HG02981 (cell line): Measurements from ENCODE around the gene FNDC10.

ENCODE experiments used
- ATAC-seq: cut with Tn5 transposase; IDR thresholded peaks from one replicate; pipeline ENCODE4 v1.9.1; 2021; ENCODE audit warnings: mild to moderate bottlenecking, moderate library complexity; ENCODE audit not compliant: unreplicated experiment

Gene FNDC10

DNA sequence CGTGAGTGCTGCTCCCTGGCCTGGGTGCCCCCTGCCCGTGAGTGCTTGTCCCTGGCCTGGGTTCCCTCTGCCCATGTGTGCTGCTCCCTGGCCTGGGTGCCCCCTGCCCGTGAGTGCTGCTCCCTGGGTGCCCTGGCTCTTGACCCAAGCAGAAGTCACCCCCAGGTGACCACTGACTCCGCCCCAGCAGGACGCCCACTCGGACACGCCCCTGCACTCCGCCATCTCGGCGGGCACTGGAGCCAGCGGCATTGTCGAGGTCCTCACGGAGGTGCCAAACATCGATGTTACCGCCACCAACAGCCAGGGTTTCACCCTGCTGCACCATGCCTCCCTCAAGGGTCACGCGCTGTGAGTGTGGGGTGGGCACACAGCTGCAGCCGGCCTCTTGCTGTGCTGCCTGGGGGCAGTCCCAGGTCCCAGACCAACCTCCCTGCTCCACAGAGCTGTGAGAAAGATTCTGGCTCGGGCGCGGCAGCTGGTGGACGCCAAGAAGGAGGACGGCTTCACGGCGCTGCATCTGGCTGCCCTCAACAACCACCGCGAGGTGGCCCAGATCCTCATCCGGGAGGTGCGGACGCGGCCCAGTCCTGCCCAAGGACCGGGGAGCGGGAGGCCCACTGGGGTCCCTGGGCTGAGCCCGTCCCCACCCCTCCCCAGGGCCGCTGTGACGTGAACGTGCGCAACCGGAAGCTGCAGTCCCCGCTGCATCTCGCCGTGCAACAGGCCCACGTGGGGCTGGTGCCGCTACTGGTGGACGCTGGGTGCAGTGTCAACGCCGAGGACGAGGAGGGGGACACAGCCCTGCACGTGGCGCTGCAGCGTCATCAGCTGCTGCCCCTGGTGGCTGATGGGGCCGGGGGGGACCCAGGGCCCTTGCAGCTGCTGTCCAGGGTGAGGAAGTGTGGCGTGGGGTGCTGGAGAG lies 28.2 kb upstream of the FNDC10 start:
- ATAC-seq: no peak

DNA sequence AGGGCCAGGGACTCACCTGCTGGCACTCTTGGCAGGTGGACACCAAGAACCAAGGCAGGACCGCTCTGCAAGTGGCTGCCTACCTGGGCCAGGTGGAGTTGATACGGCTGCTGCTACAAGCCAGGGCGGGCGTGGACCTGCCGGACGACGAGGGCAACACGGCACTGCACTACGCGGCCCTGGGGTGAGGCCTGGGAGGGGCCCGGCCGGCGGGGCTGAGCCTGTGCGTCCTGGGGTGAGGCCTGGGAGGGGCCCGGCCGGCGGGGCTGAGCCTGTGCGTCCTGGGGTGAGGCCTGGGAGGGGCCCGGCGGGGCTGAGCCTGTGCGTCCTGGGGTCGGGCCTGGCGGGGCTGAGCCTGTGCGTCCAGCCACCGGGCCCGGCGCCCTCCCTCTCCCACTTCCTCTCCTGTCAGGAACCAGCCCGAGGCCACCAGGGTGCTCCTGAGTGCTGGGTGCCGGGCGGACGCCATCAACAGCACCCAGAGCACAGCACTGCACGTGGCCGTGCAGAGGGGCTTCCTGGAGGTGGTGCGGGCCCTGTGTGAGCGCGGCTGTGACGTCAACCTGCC lies 27.4 kb upstream of the FNDC10 start:
- ATAC-seq: no peak

DNA sequence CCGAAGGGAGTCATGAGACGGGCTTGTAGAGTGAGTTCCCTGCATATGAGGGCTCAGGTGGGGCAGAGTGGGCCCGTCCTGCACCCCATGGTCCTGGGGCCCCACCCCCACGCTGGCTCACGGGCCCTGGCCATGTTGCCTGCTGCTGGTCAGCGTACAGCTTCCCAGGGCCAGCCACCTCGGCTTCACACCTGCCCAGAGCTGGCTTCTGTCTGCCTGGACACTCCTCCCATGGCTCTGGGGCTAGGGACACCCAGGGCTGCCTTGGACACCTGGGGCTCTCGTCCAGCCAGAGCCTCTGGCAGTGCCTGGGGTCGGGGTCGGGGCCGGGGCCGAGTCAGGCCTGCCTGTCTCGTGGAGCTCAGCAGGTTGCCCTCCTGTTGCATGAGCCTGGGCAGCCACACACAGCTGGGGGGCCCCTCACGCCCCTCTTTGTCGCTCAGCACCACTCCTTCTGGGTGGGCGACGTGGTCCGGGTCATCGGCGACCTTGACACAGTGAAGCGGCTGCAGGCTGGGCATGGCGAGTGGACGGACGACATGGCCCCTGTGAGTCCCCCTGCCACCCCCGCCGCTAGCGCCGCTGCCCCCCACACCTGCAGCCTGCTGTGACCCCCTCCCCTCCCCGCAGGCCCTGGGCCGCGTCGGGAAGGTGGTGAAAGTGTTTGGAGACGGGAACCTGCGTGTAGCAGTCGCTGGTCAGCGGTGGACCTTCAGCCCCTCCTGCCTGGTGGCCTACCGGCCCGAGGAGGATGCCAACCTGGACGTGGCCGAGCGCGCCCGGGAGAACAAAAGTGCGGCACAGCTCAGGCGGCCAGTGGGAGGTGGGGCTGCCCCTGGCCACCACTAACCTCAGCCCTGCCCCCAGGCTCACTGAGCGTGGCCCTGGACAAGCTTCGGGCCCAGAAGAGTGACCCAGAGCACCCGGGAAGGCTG lies 26.5 kb upstream of the FNDC10 start:
- ATAC-seq: no peak

DNA sequence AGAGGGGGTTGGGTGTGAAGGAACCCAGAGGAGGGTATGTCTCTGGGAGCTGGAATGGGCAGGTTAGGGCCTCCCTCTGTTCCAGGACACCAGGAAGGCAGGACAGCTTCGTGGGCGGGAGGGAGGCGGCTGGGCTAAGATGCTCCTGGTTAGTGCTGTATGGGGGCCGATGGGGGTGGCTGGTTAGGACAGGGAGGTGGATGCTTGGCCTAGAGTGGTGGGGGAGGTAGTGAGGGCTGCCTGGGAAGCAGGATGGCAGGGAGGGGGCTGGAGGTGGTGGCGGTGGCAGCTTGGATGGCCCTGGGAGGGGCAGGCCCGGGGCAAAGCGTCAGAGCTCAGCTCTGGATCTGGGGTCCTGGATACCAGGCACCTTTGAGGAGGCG lies 25.9 kb upstream of the FNDC10 start:
- ATAC-seq: no peak

DNA sequence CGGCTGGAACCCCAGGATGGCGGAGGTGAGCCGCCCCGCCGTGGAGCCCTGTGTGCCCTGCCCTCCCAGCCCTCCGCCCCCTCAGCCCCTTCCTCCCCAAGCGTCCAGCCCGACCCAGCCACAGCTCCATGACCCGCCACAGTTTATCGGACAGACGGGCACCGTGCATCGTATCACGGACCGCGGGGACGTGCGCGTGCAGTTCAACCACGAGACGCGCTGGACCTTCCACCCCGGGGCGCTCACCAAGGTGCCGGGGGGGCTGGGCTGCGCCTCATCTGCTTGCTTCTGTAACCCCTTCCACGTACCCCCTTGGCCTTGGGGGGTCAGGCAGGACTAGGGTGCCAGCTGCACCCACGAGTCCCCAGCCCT lies 25.5 kb upstream of the FNDC10 start:
- no peak for ATAC-seq

DNA sequence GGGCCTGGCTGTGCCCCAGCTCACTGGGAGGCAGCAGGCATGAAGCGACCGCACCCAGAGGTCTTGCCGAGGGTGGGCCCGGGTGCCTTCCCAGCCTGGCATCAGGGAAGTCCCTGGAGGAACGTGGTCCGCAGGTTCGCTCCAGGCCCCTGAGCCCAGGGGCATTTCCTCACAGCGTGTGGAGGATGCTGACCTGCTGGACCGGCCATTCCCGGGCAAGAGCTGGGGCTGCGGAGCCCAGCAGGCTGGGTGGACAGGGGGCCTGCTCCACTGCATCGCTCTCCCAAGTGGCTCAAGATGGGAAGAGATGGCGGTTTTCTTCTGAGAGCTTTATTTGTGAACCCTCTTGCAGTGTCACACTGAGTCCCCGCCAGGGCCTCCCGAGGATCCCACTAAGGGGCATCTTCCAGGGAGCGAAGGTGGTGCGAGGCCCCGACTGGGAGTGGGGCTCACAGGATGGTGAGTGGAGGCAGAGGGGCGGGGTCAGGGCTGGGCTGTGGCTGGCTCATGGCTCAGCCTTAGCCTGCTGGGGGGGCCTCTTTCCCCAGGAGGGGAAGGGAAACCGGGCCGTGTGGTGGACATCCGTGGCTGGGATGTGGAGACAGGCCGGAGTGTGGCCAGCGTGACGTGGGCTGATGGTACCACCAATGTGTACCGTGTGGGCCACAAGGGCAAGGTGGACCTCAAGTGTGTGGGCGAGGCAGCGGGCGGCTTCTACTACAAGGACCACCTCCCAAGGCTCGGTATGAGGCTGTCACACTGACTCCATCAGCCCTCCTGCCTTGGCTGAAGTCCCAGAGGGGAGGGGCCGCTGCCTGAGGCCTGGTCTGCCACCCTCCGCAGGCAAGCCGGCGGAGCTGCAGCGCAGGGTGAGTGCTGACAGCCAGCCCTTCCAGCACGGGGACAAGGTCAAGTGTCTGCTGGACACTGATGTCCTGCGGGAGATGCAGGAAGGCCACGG lies 24.8 kb upstream of the FNDC10 start:
- no peak for ATAC-seq

DNA sequence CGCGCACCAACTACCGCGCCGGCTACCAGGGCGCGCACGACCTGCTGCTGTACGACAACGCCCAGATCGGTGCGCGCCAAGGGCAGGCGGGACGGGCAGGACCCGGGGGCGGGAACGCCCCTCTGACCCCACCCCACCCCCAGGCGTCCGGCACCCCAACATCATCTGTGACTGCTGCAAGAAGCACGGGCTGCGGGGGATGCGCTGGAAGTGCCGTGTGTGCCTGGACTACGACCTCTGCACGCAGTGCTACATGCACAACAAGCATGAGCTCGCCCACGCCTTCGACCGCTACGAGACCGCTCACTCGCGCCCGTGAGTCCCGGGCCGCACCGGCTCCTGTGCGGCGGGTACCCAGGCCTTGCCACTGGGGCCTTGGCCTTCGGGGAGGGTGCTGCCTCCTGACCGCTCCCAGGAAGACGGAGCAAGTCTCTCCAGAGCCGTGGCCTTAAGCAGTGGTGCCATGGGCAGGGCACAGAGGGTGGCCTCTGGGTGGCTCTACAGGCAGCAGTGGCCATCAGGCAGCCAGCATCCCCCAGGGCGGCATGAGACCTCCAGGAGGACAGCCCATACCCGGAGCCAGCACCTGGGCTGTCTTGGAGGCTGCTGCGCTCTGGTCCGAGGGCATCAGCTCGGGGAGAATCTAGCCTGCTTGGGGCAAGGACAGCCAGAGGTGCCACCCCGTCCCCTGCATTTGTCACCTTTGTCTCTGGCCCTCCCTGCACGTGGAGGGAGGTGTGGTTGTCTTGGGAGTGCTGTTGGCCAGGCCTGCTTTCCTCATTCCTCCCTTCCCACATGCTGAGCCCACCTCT lies 23.9 kb upstream of the FNDC10 start:
- no peak for ATAC-seq

DNA sequence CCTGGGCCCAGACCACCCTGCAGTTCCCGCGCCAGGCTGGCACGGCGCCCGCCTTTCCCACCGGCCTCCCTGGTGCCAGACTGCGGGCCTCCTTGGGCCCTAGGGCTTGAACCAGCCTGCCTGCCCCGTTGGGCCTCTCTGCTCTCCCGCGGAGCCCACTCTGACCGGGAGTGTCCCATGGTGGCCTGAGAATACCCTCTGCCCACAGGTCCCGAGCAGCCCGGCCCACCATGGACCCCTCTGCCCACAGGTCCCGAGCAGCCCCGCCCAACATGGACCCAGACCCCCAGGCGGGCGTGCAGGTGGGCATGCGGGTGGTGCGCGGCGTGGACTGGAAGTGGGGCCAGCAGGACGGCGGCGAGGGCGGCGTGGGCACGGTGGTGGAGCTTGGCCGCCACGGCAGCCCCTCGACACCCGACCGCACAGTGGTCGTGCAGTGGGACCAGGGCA lies 23.3 kb upstream of the FNDC10 start:
- no peak for ATAC-seq

DNA sequence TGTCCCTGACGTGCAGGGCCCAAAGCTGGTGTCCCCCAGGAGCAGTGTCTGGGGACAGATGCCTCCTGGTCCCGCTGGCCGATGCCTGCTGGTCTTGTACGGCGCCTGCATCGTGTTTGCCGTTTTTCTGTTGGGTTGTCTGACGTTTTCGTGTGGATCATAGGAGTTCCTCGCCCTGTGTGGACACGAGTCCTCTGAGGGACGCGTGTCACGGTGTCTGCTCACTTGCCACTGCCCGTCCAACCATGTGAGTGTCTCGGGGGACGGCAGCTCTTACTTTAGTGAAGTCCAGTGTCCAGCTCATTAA lies 22.8 kb upstream of the FNDC10 start:
- ATAC-seq: no peak

DNA sequence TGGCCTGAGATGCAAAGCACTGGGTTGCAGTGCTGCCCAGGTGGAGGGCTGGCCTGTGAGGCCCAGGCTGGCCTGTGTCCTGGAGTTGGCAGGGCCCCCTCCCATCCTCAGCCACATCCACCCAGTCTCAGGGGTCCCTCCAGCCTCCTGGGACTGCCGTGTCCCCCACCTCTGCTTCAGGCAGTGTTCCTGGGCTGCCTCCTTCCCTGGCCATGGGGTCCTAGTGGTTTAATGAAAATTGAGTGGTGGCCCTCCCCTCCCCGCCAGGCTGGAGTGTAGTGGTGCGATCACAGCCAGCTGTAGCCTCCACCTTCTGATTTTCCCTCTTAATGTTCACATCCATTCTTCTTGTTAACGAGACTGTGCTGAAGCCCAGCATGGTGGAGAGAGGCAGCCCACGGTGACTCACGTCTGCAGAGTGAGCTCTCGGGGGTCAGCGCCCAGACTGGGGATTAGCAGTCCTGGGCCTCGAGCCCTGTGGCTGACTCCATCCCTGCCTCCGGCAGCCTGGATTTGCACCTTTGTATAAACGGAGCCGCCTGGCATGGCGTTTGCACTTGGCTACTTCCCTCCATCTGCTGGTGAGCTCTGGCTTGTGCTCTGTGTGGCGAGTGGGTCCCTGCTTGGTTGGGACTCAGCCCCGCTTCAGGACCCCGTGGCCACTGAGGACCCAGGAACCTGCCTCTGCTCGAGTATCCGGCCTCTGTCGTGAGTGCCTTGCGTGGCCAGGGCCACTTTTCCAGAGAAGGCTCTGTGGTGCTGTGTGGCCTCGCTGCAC lies 22.3 kb upstream of the FNDC10 start:
- no peak for ATAC-seq

DNA sequence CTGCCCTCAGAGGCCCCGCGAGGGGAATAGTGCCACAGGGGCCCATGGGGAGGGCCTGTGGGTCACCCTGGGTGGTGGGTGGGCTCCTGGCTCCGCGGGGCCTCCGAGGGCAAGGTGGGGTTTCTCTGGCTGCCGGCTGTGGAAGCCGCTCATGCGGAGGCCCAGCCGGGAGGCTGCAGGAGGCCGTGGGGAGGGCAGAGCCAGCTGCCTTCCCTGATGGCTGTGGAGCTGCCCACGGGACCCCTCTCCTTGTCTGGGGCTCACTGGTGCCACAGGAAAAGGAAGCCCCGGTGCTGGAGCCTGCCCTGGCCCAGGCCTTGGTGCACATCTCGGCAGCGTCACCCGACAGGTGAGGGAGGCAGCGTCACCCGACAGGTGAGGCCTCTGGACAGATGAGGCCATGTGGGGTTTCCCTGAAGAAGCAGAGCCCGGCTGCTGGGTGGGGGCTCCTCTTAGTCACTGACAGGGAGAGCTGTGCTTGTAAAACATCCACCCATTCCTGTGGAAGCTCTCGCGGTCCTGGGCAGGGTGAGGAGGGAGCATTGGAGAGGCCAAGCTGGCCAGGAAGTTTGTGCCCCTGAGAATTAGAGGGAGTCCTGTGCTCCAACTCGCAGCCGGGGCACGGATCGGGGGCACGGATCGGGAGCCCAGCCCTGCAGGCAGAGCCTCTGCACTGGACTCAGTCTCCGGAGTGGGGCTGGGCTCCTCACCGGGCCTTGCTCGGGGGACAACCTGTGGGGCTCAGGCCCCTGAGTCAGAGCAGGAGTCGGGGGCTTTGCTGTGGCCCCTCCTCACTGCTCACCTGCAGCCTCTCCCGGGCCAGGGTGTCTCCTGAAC lies 21.5 kb upstream of the FNDC10 start:
- no peak for ATAC-seq

DNA sequence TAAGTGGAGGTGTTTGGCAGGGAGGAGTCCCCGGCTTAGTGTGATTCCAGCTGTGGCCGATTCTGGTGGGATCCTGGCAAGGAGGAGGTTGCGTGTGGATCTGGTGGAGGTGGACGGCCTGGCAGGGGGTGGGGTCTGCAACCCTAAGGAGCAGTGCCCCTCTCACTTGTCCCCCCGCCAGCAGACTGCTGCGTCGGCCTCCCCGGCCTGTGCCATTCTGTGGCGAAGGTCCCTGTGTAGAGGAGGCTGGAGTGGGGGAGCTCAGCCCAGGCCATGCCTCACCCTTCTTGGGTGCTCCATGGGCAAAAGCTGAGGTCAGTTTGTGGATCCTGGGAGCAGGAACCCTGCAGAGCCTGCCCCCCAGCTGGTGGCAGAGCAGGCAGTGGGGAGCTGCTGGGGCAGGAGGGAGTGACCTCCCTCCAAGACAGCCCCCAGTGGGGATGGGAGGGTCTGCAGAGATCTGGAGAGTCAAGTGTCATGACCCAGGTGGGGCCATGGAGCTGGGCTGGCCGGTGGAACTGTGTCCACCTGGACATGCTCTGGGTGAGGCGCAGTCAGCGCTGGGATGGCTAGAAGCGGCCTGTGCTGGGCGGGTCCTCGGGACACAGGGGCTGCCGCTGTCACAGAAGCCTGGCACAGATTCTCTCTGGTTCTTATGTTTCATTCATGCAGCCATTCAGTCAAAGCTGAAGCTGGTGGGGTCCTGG lies 20.7 kb upstream of the FNDC10 start:
- no peak for ATAC-seq

DNA sequence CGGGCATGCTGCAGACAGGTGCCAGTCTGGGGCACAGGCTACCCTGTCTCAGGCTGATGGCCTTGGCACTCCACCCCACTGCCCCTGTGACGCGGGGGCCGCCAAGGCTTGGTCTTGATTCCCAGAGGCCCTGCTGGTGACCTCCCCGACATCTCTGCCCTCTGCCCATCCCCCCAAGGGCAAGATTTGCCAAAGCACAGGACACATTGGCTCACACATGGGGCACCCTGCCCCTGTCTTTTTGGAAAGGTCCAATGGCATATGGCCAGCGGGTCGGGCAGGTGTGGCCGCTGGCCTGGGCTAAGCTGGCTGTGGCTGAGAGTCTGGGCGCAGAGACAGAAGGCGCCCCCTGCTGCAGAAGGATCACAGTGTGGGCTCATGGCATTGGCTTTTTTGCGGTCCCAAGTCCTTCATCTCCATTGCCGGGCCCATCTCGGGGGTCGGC lies 20.0 kb upstream of the FNDC10 start:
- ATAC-seq: no peak

DNA sequence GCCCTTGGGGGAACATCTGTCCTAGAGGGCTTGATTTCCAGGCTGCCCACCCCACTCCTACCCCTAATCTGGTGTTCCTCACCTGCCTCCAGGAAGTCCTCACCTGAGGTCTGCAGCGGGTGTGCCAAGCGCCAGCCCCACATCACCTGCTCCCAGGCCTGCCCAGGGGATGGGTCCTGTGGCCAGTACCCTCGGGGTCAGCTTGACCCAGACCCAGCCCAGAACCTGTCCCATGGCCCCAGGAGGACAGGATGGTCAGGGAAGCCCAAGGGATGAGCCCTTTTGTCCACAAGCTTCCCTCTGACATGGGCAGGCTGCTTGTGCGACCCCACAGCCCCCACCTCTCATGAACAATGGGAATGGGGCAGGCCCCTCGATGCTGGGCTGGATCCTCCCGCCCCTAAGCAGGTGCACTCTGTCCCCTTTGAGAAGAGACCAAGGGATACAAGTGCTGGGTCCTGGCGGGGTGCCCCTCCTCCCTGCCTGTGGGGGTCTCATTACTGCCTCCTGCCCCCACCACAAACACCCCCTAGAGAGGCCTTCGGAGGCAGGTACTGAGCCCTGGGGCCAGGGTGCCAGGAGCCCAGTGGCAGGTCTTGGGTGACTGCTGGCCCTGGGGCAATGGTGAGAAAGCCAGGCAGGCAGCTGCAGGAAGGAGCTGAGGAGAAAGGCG lies 18.6 kb upstream of the FNDC10 start:
- ATAC-seq: no peak

DNA sequence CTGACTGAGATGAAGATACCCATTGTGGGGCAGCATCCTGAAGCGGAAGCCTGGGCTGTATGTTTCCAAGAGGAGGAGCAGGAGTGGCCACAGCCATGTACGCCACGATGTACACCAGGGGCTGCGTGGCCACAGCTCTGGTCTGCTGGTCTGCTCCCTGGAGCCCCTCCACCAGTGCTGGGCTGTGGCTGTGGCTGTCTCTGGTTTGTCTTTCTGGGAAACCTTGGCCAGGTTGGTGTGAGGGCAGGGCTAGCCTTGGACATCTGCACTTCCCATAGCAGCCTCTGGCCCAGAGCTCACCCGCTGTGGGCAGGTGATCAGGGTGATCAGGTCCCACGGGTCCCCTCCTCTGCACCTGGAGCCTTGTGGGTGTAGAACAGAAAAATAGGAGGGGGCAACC lies 18.0 kb upstream of the FNDC10 start:
- ATAC-seq: no peak

DNA sequence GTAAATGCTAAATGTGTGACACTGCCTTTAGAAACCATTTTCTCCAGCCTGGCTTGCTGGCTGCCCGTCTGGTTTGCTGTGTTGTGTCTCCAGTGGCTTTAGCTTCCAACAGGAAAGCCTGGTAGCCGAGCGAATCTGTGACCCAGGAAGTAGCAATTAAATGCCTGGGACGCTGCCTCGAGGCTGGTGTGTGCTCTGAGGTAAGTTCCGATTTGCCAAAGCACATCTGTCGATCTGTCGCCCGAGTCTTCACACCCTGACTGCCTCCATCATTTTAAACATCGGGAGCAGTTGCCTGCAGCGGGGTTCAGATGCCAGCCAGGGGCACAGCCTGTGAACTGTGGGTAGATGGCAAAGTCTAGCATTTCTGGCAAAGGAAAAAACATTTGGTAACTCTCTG lies 17.6 kb upstream of the FNDC10 start:
- no peak for ATAC-seq

DNA sequence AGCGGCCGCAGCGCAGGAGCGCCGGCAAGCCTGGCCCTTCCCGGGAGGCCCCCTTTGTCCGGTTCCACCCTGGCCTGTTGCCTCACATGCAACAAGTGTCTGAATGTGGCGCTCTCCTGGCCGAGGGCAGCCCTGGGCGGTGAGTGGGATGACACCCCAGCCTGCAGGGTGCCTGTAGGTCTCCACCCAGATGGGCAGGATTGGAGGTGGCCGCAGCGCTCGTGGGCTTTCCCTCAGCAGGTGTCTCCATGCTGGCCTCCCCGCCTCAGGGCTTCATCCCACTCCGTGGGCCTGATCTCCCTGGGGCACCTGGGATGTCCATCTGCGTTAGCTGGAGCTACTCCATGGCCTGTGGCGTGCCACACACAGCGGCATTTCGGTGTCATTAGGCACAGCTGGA lies 16.9 kb upstream of the FNDC10 start:
- no peak for ATAC-seq
